ENCODE results near the gene PPARD.

- TF ChIP-seq CTCF (IDR thresholded peaks at IDR 0.05) = no peak
- no peak for TF ChIP-seq POLR2A (IDR thresholded peaks at IDR 0.05)
- TF ChIP-seq EP300 (IDR thresholded peaks at IDR 0.05) = no peak
Observed at GRCh38 chr6:35426074-35426473, 83.7 kb downstream of the PPARD start.

All from gastroesophageal sphincter (tissue), 3 donors.